Nephron progenitor cell (in vitro differentiated cells): ENCODE results near the gene IQGAP2.

Experiments used
- DNase-seq: peaks from one replicate; pipeline ENCODE4 v3.0.0; 2021
- H3K27ac Mint-ChIP-seq: 2 replicates; pipeline ENCODE4 v1.8.0; 2021; ENCODE audit warnings: mild to moderate bottlenecking, moderate library complexity, mixed read lengths
- H3K27me3 Mint-ChIP-seq: 2 replicates; pipeline ENCODE4 v1.8.0; 2021; ENCODE audit warnings: mild to moderate bottlenecking, low read depth, mixed read lengths; ENCODE audit not compliant: poor library complexity
- H3K36me3 Mint-ChIP-seq: 2 replicates; pipeline ENCODE4 v1.8.0; 2021; ENCODE audit warnings: low read depth, mixed read lengths
- H3K4me1 Mint-ChIP-seq: 2 replicates; pipeline ENCODE4 v1.8.0; 2021; ENCODE audit warnings: mixed read lengths
- H3K4me3 Mint-ChIP-seq: 2 replicates; pipeline ENCODE4 v1.8.0; 2021; ENCODE audit warnings: mild to moderate bottlenecking, moderate library complexity, mixed read lengths
- H3K9me3 Mint-ChIP-seq: 2 replicates; pipeline ENCODE4 v1.8.0; 2021; ENCODE audit warnings: mild to moderate bottlenecking, moderate library complexity, mixed read lengths
- CTCF ChIP-seq: fragments of 200-600 bp; sonication (generic); IDR thresholded peaks from 2 replicates; pipeline ENCODE4 v1.5.0; 2021; ENCODE audit warnings: antibody characterized with exemption

Gene IQGAP2

GRCh38 chr5:76622973-76623596 is 220.0 kb downstream of the IQGAP2 start, which contains the start of gene F2RL2:
TSS of gene F2RL2 (minus strand) at chr5:76623403. CDS start at chr5:76623230, 173 bp downstream.
- Mint-ChIP-seq H3K27me3 (peaks cover 6% of the 10 kb centered on the region), H3K36me3 (peaks cover 26% of the 10 kb centered on the region), H3K27ac (peak within 1 kb of the TSS; percentile 52), H3K9me3 (no peaks in the 10 kb centered on the region), H3K4me3 (no peak within 1 kb of the TSS), H3K4me1 (peaks cover 49% of the 10 kb centered on the region)
- peak; percentile 28 for DNase-seq
- no peak for TF ChIP-seq CTCF

GRCh38 chr5:76625087-76625815 is 222.2 kb downstream of the IQGAP2 start:
- no peak for DNase-seq
- no peak overlapping the region for H3K27ac Mint-ChIP-seq
- no peaks in the 10 kb centered on the region for H3K9me3 Mint-ChIP-seq
- peaks cover 43% of the 10 kb centered on the region for H3K4me1 Mint-ChIP-seq
- peaks cover 16% of the 10 kb centered on the region for H3K36me3 Mint-ChIP-seq
- no peak for TF ChIP-seq CTCF
- no peak overlapping the region for H3K4me3 Mint-ChIP-seq
- H3K27me3 Mint-ChIP-seq = peaks cover 4% of the 10 kb centered on the region

GRCh38 chr5:76626738-76627137 is 223.7 kb downstream of the IQGAP2 start:
- H3K4me3 Mint-ChIP-seq = no peak overlapping the region
- no peaks in the 10 kb centered on the region for H3K9me3 Mint-ChIP-seq
- H3K4me1 Mint-ChIP-seq = peaks cover 30% of the 10 kb centered on the region
- H3K36me3 Mint-ChIP-seq = peaks cover 16% of the 10 kb centered on the region
- no peak overlapping the region for H3K27ac Mint-ChIP-seq
- no peak for DNase-seq
- no peak for TF ChIP-seq CTCF
- peaks cover 4% of the 10 kb centered on the region for H3K27me3 Mint-ChIP-seq

- Mint-ChIP-seq H3K36me3 (peaks cover 40% of the 10 kb centered on the region), H3K27ac (no peak overlapping the region), H3K4me1 (no peaks in the 10 kb centered on the region), H3K4me3 (no peak overlapping the region), H3K27me3 (peaks cover 7% of the 10 kb centered on the region), H3K9me3 (no peaks in the 10 kb centered on the region)
- no peak for TF ChIP-seq CTCF
- DNase-seq = no peak
These were observed 231.6 kb downstream of the IQGAP2 start for GRCh38 chr5:76634661-76635060.

- DNase-seq = no peak
- Mint-ChIP-seq H3K9me3 (no peaks in the 10 kb centered on the region), H3K27me3 (peaks cover 7% of the 10 kb centered on the region), H3K4me3 (no peak overlapping the region), H3K27ac (no peak overlapping the region), H3K4me1 (no peaks in the 10 kb centered on the region), H3K36me3 (peaks cover 34% of the 10 kb centered on the region)
- TF ChIP-seq CTCF = no peak
These were observed 234.4 kb downstream of the IQGAP2 start for GRCh38 chr5:76637490-76637889.

- H3K27ac Mint-ChIP-seq = no peak overlapping the region
- H3K9me3 Mint-ChIP-seq = no peaks in the 10 kb centered on the region
- TF ChIP-seq CTCF = no peak
- DNase-seq = no peak
- H3K4me3 Mint-ChIP-seq = no peak overlapping the region
- peaks cover 7% of the 10 kb centered on the region for H3K27me3 Mint-ChIP-seq
- H3K36me3 Mint-ChIP-seq = peaks cover 29% of the 10 kb centered on the region
- H3K4me1 Mint-ChIP-seq = no peaks in the 10 kb centered on the region
These were observed 235.4 kb downstream of the IQGAP2 start for GRCh38 chr5:76638479-76638878.
